ENCODE data around the gene CATSPERD.
"Not testable (repeated sequence)": the region's sequence is repeated elsewhere in the genome, so short reads cannot be mapped to it uniquely, and the experiment has no call there.

CATSPERD gene

DNA sequence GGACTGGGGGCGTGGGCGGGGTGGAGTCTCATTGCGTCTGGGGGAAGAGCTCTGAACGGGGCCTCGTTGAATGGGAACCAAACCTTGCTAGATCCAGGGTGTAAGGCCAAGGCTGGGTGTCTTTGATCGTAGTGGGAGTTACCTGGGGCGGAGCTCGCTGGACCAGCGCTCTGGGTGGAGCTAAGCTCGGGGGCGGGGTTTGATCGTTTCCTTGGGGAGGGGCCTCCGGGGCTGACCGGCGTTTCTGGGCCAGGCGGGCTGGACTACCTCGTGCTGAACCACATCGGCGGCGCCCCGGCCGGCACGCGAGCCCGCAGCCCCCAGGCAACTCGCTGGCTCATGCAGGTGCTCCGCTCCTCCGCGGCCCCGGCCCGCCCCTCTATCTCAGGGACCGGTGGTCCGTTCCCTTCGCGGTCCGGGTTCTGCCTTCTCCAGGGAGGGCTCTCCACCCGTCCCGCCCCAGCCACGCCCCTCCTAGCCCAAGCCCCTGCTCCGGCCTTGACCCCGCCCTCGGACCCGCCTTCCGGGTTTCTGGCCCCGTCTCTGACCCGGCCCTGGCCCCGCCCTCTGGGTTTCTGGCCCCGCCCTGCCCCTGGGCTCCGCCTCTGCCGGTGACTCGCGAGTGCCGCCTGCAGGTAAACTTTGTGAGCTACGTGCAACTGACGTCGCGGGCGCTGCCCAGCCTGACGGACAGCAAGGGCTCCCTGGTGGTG, 33.6 kb upstream of the CATSPERD start:
- DNase-seq, result peak; percentile 59

DNA sequence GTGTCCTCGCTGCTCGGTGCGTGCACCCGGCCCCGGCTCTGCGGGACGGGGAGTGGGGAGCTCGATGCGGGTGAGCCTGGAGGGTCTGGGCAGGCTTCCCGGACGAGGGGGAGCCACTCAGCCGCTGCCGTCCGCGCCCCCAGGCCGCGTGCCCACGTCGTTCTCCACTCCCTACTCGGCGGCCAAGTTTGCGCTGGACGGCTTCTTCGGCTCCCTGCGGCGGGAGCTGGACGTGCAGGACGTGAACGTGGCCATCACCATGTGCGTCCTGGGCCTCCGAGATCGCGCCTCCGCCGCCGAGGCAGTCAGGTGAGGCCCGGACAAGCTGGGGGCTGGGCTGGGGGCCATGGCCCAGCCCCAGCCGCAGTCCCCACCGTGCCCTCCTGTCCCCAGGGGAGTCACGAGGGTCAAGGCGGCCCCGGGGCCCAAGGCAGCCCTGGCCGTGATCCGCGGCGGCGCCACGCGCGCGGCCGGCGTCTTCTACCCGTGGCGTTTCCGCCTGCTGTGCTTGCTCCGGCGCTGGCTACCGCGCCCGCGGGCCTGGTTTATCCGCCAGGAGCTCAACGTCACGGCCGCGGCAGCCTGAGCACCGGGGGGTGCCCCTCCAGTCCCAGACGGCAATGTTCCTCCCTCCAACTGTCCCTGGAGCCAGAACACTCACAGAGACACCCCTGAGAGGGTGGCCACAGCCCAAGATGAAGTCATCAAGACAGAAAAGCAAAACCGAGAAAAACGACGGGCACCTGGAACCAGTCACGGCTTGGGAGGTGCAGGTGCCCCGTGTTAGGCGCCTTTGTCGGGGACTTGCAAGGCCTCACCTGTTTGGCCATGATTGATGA, 32.9 kb upstream of the CATSPERD start:
- DNase-seq, result no peak

- not testable (repeated sequence) for DNase-seq
These were observed 32.1 kb upstream of the CATSPERD start for GRCh38 chr19:5688262-5688881.

DNA sequence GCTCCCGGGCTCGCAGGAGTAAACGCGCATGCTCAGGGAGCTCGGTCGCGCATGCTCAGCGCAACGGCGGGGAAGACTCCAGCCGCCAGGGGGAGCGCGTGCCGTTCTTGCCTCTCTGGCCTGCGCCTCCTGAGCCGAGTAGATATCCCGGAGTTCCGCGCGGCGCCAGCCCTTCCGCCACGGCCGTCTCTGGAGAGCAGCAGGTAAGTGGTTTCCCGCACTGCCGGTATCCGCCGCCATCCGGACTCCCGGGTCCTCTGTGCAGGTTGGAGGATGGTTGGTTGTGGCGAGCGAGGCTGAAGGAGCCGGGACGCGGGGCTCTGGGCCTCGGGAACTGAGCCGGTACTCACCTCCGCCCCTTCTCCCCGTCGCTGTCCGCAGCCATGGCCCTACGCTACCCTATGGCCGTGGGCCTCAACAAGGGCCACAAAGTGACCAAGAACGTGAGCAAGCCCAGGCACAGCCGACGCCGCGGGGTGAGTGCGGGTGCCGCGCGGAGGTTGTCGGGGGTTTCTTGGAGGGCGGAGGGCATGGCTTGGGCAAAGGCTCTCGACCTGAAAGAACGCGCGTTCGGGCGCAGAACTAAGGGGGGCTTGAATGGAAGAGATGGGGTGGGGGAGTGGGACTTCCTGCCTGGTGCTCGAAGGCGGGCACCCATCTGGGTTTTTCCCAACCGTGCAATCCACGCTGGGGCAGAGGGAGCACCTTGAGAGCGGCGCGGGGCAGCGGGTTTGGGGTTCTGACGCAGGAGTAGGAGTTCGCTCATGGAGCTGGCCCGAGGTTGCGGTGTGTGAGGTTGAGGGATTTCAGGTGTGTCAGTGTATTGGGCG, 30.1 kb upstream of the CATSPERD start, which contains the start of gene RPL36:
Gene RPL36 (plus strand): TSS at position 171 of the 830 bp plus-strand sequence. CDS start 213 bp downstream, at position 384.
- peak; percentile 71 for DNase-seq

DNA sequence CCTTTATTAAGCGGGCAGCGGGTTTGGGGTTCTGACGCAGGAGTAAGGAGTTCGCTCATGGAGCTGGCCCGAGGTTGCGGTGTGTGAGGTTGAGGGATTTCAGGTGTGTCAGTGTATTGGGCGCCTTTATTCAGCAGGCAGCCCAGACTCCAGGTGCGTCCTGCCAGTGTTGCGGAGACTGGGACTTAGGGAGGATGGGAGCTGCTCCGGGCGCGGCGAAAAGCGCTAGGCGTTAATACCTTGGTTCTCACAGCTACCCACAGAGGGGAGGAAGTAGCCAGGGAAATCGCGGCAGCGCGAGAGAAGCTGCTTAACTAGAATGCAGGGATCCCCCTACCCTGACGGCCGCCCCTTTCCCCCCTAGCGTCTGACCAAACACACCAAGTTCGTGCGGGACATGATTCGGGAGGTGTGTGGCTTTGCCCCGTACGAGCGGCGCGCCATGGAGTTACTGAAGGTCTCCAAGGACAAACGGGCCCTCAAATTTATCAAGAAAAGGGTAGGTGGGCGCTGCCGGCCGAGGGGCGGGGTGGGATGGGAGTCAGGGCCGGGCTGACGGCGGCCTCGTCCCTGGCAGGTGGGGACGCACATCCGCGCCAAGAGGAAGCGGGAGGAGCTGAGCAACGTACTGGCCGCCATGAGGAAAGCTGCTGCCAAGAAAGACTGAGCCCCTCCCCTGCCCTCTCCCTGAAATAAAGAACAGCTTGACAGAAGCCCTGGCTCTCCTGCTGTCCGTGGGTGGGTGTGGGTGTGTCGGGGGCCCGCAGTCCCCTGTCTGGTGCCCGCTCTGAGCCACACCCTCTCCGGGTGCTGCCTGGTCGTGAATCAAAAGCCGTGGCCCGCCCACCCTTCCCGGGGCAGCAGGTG, 29.2 kb upstream of the CATSPERD start:
- no peak for DNase-seq

GRCh38 chr19:5691822-5692722, 28.4 kb upstream of the CATSPERD start:
- no peak for DNase-seq

DNA sequence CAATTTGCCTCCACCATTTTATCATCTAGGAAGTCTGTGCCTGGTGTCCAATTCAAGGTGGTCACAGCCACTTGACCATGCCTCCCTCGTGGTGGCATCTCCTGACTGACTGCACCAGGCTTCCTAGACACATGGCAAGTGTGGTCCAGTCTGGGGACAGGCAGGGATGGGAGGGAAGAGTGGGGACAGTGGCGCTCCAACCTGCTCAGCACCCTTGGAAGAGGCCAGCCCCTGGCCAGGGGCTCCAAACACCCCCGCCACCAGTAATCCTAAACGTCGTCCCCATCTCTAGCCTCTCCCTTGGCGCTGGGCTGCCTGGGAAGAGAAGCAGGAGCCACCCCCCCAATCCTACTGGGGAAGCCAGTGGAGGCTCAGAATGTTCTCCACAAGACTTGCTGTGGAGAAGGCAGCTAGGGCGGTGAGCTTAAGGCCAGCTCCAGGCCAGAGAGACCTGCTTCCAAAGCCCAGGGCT, 27.7 kb upstream of the CATSPERD start:
- no peak for DNase-seq

GRCh38 chr19:5693195-5694166, 27.0 kb upstream of the CATSPERD start:
- no peak for DNase-seq

GRCh38 chr19:5694167-5694955, 26.1 kb upstream of the CATSPERD start:
- no peak for DNase-seq

DNA sequence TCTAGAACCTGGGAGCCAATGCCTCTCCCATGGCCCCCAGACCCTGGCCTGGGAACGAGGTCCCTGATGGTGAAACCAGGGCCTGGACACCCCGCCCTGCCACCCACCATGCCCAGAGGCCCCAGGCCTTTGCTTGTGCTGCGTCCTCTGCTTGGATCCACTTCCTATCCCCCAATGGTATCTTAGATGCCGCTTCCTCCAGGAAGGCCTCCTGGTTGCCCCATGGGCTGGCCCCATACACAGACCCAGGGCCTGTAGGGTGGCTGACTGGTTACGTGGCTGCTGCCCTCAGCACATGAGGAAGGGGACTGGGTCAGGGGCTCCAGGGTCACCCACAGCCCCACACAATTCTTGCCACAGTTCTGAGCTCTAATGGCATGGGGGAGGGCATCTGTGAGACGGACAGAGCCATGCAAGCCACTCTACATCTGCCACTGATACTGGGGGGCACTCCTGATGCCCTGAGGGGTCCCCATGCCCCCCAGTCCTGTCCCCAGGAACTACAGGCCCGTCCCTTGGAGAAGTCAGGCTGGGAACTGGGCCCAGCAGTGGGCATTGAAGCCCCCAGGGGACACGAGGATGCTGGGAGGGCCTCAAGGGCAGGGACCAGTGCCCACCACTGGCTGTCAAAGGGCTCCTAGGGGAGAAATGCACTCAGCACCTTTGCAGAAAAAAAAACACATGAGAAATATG, 25.3 kb upstream of the CATSPERD start:
- no peak for DNase-seq

DNA sequence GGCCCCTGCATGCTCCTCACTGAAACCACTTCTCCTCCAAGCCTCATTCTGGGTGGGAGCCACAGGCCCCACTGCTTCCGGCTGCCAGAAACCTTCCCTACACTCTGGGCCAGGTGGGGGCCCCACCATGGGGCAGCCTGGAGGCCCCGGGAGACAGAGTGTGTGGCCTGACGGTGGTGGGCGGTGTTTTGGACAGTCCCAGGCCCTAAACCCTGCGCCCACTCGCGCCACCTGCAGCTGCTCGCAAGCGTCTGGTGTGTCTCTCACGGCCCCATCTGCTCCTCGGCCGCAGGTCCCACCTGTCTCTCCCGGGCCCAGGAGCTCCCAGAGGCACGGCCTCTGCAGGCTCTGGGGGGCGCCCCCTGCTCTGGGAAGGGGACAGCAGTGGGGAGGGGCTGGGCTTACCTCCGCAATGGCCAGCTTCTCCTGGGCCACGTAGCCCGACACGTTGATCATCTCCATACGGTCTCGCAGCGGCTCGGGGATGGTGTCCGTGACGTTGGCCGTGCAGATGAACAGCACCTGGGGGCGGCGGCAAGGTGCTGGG, 24.7 kb upstream of the CATSPERD start:
- no peak for DNase-seq

DNA sequence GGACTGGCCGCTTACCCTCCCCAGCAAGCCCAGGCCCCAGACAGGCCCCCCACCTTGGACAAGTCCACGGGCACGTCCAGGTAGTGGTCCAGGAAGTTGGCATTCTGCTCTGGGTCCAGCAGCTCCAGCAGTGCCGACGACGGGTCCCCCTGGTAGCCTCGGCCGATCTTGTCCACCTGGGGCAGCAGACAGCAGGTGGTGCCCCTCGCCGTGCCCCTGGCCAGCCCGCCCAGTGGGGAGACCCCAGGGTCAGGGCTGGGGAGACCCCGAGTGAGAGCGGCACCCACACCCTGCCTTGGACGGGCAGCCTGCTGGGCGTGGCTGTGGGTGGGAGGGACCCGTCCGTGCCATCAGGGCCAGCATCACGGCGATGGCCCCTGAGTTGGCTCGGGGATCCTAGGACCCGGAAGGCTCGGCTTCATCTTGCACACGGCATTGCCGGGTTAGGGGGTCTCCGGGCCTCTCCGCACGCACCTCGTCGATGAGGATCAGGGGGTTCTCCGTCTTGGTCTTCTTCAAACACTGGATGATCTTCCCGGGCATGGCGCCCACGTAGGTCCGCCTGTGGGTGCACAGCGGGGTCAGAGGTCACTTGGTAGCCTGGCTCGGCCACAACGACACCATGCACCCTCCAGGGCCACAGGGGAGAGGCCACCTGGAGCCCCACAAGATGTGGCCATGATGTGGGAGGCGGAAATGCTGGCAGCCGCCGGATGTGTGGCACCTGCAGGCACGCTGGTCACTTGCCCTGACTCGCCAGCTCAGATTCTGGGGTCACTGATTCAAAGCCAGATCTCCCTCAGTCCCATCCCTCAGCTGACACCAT, 24.0 kb upstream of the CATSPERD start:
- no peak for DNase-seq

DNA sequence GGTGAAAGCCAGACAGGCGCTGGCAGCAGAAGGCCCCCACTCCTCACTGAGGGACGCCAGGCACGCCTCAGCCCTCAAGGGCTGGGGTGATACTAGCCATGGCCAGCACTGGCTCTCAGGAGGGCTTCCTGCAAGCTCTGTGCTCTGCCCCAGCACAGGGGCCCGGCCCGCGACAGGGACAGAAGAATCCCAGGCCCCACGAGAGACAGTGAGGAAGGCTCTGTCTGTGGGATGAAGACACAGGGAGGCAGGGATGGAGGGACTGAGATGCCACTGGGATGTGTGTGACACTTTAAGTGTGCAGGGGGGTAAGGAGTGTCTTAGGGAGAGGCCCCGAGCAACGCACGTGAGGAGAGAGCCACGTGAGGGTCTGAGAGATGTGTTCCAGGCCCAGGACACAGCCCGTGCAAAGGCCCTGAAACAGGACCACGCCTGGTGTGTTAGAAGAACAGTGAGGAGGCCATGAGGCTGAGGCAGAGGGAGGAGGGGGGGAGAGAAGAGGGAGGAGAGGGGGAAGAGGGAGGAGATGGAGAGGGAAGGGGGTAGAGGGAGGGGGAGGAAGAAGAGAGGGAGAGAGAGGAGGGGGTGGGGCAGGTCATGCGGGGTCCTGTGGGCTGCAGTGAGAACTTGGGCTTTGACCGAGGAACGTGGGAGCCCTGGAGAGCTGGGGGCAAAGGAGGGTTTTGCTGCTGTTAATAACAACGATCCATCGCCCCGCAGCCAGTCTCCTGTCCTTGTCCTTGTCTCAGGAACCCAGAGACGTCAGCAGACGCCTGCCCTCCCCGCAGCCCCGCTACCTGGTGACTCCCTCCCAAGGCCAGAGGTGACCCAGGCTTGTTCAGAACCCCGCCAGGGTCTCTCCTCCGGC, 23.2 kb upstream of the CATSPERD start:
- no peak for DNase-seq

- no peak for DNase-seq
These were observed 22.4 kb upstream of the CATSPERD start for GRCh38 chr19:5697890-5698634.

Measured in NCI-H748 treated with DMSO at 0.1 percent for 48 hours (cell line).